Ovary (tissue), 3 donors: ENCODE data around the gene SCRN2.

ENCODE experiments used
- EP300 ChIP-seq: sonication (generic); formaldehyde crosslinking; IDR thresholded peaks from one replicate; pipeline ENCODE4 v1.6.1; 2017; ENCODE audit warnings: antibody characterized with exemption
- TF ChIP-seq, protein P1 (sequence below), 3 donors: fragments of 450-650 bp in 2 of 3; fragments of 200-600 bp in 1 of 3; IDR thresholded peaks; one replicate each; pipeline versions ENCODE4 v1.5.1 to v1.8.0; 2016 to 2022; ENCODE audit warnings: antibody characterized with exemption in 3 of 3, mild to moderate bottlenecking in 1 of 3
- donor health status: DM: no; HTN: no; CAD: no.

DNA sequence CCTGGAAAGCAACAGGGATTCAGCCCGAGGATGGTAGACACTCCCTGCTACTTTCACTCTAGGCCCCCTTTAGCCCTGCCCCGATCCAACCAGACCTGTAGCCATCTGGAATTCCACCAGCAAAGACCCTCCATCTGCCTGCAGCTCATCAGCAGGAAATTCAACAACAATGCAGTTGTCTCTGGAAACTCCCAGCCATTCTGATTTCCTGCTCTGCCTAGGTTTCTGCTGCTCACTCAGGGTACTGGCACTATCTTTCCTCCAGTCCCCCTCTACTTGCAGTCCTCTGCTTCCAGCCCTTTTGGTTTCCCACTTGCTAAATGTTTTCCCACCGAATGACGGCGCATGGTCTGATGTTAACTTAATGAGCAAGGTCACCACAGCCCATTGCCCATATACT, 12.5 kb upstream of the SCRN2 start:
- TF ChIP-seq, protein P1, sequence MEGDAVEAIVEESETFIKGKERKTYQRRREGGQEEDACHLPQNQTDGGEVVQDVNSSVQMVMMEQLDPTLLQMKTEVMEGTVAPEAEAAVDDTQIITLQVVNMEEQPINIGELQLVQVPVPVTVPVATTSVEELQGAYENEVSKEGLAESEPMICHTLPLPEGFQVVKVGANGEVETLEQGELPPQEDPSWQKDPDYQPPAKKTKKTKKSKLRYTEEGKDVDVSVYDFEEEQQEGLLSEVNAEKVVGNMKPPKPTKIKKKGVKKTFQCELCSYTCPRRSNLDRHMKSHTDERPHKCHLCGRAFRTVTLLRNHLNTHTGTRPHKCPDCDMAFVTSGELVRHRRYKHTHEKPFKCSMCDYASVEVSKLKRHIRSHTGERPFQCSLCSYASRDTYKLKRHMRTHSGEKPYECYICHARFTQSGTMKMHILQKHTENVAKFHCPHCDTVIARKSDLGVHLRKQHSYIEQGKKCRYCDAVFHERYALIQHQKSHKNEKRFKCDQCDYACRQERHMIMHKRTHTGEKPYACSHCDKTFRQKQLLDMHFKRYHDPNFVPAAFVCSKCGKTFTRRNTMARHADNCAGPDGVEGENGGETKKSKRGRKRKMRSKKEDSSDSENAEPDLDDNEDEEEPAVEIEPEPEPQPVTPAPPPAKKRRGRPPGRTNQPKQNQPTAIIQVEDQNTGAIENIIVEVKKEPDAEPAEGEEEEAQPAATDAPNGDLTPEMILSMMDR (IDR thresholded peaks at IDR 0.05): no peak
- TF ChIP-seq EP300: no peak
